Stimulated activated CD4-positive, alpha-beta T cell treated with anti-CD3 and anti-CD28 coated beads, Interleukin-2, amount 100 ng/mL, for 48 hours (primary cell): ENCODE results near the gene WNT3.
"Not testable (repeated sequence)": the region's sequence is repeated elsewhere in the genome, so short reads cannot be mapped to it uniquely, and the experiment has no call there.

Experiments used
- DNase-seq, 2 donors: peaks; one replicate each; pipeline ENCODE4 v3.0.0-alpha.2; 2020

WNT3 gene

GRCh38 chr17:46818316-46818928 is at the start of gene WNT3:
Gene WNT3 (minus strand): TSS chr17:46818692. CDS start chr17:46818597, 95 bp downstream.
- DNase-seq: peak; percentile 32 to 34

GRCh38 chr17:46866747-46867146 is 48.3 kb upstream of the WNT3 start:
- no peak for DNase-seq

- no peak for DNase-seq
These were observed 47.8 kb upstream of the WNT3 start for GRCh38 chr17:46866325-46866724.

GRCh38 chr17:46865100-46865499 is 46.6 kb upstream of the WNT3 start:
- DNase-seq: no peak

- DNase-seq: no peak
These were observed 45.1 kb upstream of the WNT3 start for GRCh38 chr17:46863383-46864121.

- DNase-seq: no peak
These were observed 44.5 kb upstream of the WNT3 start for GRCh38 chr17:46862949-46863348.

GRCh38 chr17:46859996-46860395 is 41.5 kb upstream of the WNT3 start:
- DNase-seq: no peak

- DNase-seq: no peak
These were observed 39.1 kb upstream of the WNT3 start for GRCh38 chr17:46857600-46857999.

GRCh38 chr17:46854948-46855347 is 36.5 kb upstream of the WNT3 start:
- DNase-seq: no peak

- DNase-seq: no peak
These were observed 36.0 kb upstream of the WNT3 start for GRCh38 chr17:46854515-46854914.

GRCh38 chr17:46853896-46854444 is 35.5 kb upstream of the WNT3 start:
- DNase-seq: no peak

- DNase-seq: peak in 1 of 2 donors; percentile 6
These were observed 32.7 kb upstream of the WNT3 start, which contains the start of gene WNT9B for GRCh38 chr17:46851029-46851741. Gene WNT9B (plus strand): TSS chr17:46851583. CDS start chr17:46851639, 56 bp downstream.

- no peak for DNase-seq
These were observed 32.2 kb upstream of the WNT3 start for GRCh38 chr17:46850688-46851028.

GRCh38 chr17:46848534-46848933 is 30.0 kb upstream of the WNT3 start:
- DNase-seq: no peak

GRCh38 chr17:46847204-46848191 is 29.0 kb upstream of the WNT3 start:
- no peak for DNase-seq

- DNase-seq: no peak
These were observed 24.3 kb upstream of the WNT3 start for GRCh38 chr17:46842835-46843234.

- peak in 1 of 2 donors; percentile 50 for DNase-seq
These were observed 23.3 kb upstream of the WNT3 start for GRCh38 chr17:46841561-46842379.

GRCh38 chr17:46840596-46840995 is 22.1 kb upstream of the WNT3 start:
- DNase-seq: not testable (repeated sequence)

GRCh38 chr17:46839211-46839610 is 20.7 kb upstream of the WNT3 start:
- DNase-seq: no peak

- DNase-seq: no peak
These were observed 19.0 kb upstream of the WNT3 start for GRCh38 chr17:46837521-46837920.

- no peak for DNase-seq
These were observed 18.0 kb upstream of the WNT3 start for GRCh38 chr17:46836500-46836899.
